ENCODE measurements around the gene OAS1.

- TF ChIP-seq CTCF (IDR thresholded peaks at IDR 0.05; ENCODE audit: extremely low read depth in 1 of 2, insufficient read depth in 1 of 2, low read depth in 1 of 2, low read length in 2 of 2) (peak; percentile 70 to 71), MAX (IDR thresholded peaks at IDR 0.05; ENCODE audit: insufficient read depth, insufficient read length) (no peak), FOS (IDR thresholded peaks at IDR 0.05; ENCODE audit: borderline replicate concordance, insufficient read depth, low read length) (no peak), POLR2AphosphoS5 (IDR thresholded peaks at IDR 0.05; ENCODE audit: insufficient read depth, low read depth, low read length) (no peak), POLR2A (IDR thresholded peaks at IDR 0.05; ENCODE audit: low read depth, low read length) (no peak)
Observed at GRCh38 chr12:112900298-112901145, 6.2 kb upstream of the OAS1 start.

Data from endothelial cell of umbilical vein (primary cell).